RCC 7860 (cell line): ENCODE measurements around the gene PINLYP.

Experiments
- DNase-seq: peaks from one replicate; pipeline ENCODE4 v3.0.0-alpha.2; 2015; ENCODE audit warnings: low spot score
- FAIRE-seq: peaks from 2 replicates; lab custom pipeline; 2012; peaks lifted over from hg19 to GRCh38; lab: Jason Lieb, UNC

PINLYP gene

GRCh38 chr19:43575156-43575950 lies at the start of gene PINLYP, which contains the start of gene XRCC1:
PINLYP (plus strand) TSS chr19:43575801; CDS start chr19:43577192, 1,391 bp downstream.
XRCC1 (minus strand) TSS chr19:43575527; CDS start chr19:43575458, 69 bp downstream.
- peak; percentile 85 for FAIRE-seq
- peak; percentile 91 for DNase-seq

GRCh38 chr19:43525836-43526771 lies 49.5 kb upstream of the PINLYP start:
- FAIRE-seq (no peak), DNase-seq (no peak)

- DNase-seq (peak; percentile 10), FAIRE-seq (no peak)
Observed at GRCh38 chr19:43526884-43527859, 48.4 kb upstream of the PINLYP start, which contains the start of gene ETHE1. ETHE1 (minus strand) TSS chr19:43527201; CDS start chr19:43527177, 24 bp downstream.

GRCh38 chr19:43527860-43528622 lies 47.6 kb upstream of the PINLYP start:
- peak; percentile 39 for DNase-seq
- no peak for FAIRE-seq

- no peak for DNase-seq
- no peak for FAIRE-seq
Observed at GRCh38 chr19:43532571-43532961, 43.0 kb upstream of the PINLYP start.

- FAIRE-seq: no peak
- peak; percentile 65 for DNase-seq
Observed at GRCh38 chr19:43532962-43533545, 42.5 kb upstream of the PINLYP start, which contains the start of gene ZNF575. ZNF575 (plus strand) TSS chr19:43533188; CDS start chr19:43534423, 1,235 bp downstream.

GRCh38 chr19:43533546-43534304 lies 41.9 kb upstream of the PINLYP start:
- peak; percentile 8 for DNase-seq
- no peak for FAIRE-seq

GRCh38 chr19:43534305-43534815 lies 41.2 kb upstream of the PINLYP start:
- DNase-seq (no peak), FAIRE-seq (no peak)

GRCh38 chr19:43534816-43535761 lies 40.5 kb upstream of the PINLYP start:
- no peak for FAIRE-seq
- no peak for DNase-seq

GRCh38 chr19:43538922-43539321 lies 36.7 kb upstream of the PINLYP start:
- FAIRE-seq: no peak

GRCh38 chr19:43540381-43540780 lies 35.2 kb upstream of the PINLYP start:
- no peak for FAIRE-seq

More at GRCh38 chr19:43538922-43539321, 36.7 kb upstream of the PINLYP start:
- DNase-seq: no peak

GRCh38 chr19:43541920-43542650 lies 33.5 kb upstream of the PINLYP start:
- FAIRE-seq (no peak), DNase-seq (no peak)

More at GRCh38 chr19:43540381-43540780, 35.2 kb upstream of the PINLYP start:
- no peak for DNase-seq

- FAIRE-seq: no peak
- DNase-seq: no peak
Observed at GRCh38 chr19:43544077-43544476, 31.5 kb upstream of the PINLYP start.

- no peak for DNase-seq
- no peak for FAIRE-seq
Observed at GRCh38 chr19:43545276-43545675, 30.3 kb upstream of the PINLYP start.

- no peak for FAIRE-seq
- DNase-seq: no peak
Observed at GRCh38 chr19:43545981-43546380, 29.6 kb upstream of the PINLYP start.

- FAIRE-seq: no peak
- no peak for DNase-seq
Observed at GRCh38 chr19:43546581-43546980, 29.0 kb upstream of the PINLYP start.
